ENCODE measurements around the gene CGB7. TPM values are rescaled to one million over a fixed set of nuclear protein-coding genes. Genes with fewer than 3 reads are reported as not detected.

The CGB7 gene
- total RNA-seq, 4 donors from 2014 or later, result 0.20 TPM; not detected in 3

GRCh38 chr19:49085868-49086232 is 28.3 kb upstream of the CGB7 start:
- in situ Hi-C loops (cut with MboI; ENCODE audit: low pct_ligation_motif_present in 1 of 4, low pct_unique_long_range_greater_than_20kb in 1 of 4, low sequenced_read_pairs in 3 of 4) (loop anchor here in 2 of 4 donors (10.0 to 25.0 kb wide), 2 partner anchors 119 to 126 kb away; no protein-coding TSS in a partner anchor), intact Hi-C loops (cut with DNase I; ENCODE audit: low total_unique reads) (no loop called here)
- 0 to 1% methylated on average over 2 to 14 of the region's 14 CpGs for WGBS, 2 donors (ENCODE audit: low coverage in 1 of 2)
- peak overlapping the region; percentile 90 to 96 (median 94) for H3K27ac ChIP-seq
- H3K36me3 ChIP-seq, result peaks cover 0 to 12% (median 5%) of the 10 kb centered on the region in 4 donors
- peaks cover 13 to 28% (median 22%) of the 10 kb centered on the region in 4 donors for H3K4me1 ChIP-seq
- no peaks in the 10 kb centered on the region for H3K9me3 ChIP-seq
- TF ChIP-seq POLR2AphosphoS5 (IDR thresholded peaks at IDR 0.05), result no peak
- H3K27me3 ChIP-seq, result no peaks in the 10 kb centered on the region
- H3K4me3 ChIP-seq, result peak overlapping the region; percentile 81 to 100 (median 90)
- DNase-seq, result no peak

DNA sequence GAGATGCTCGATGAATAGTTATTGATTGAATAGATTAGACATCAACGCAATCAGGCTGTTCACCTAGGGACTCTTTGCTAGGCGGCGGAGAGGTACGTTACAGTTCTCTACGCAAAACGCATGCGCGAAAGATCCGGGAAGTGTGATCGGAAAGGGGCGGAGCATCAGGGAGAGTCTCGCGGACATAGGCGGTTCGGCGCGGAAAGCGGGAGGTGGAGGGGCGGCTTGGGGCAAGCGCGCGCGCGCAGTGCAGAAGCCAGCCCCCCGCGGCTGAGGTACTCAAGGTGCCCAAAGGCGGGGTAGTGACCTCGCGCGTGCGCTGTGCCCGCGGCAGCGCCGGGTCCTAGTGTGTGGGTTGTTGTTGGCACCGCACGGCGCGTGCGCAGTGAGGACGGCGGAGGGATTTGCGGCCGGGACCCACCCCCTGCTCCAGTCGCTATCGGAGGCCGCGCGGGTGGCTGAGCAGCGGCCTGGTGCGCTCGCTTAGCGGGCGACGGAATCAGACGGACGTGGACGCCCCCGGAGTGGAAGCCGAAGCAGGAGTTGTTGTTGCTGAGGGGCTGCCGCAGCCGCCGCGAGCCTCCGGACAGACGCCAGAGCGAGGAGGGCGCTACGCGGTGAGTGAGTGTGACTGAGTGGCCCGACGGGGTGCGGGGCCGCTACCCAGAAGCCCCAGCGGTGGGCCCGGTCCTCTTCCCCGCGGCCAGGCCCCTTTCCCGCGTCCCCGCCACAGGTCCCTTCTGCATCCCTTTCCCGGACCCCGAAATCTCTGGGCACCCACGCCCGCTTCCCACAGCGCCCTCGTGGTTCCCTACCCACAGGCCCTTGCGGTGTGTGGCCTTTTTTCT is 27.7 kb upstream of the CGB7 start, which contains the start of gene SNRNP70:
Gene SNRNP70 (plus strand): TSS at position 432 of the 848 bp plus-strand sequence. CDS start 964 bp downstream, outside the sequence.
- intact Hi-C loops (cut with DNase I; ENCODE audit: low total_unique reads) (no loop called here), in situ Hi-C loops (cut with MboI; ENCODE audit: low pct_ligation_motif_present in 1 of 4, low pct_unique_long_range_greater_than_20kb in 1 of 4, low sequenced_read_pairs in 3 of 4) (loop anchor here in 2 of 4 donors (10.0 to 25.0 kb wide), 2 partner anchors 120 to 127 kb away; no protein-coding TSS in a partner anchor)
- Histone ChIP-seq H3K9me3 (no peaks in the 10 kb centered on the region), H3K36me3 (peaks cover 0 to 6% (median 3%) of the 10 kb centered on the region in 4 donors), H3K27ac (peak within 1 kb of the TSS; percentile 90 to 96 (median 94)), H3K4me1 (peaks cover 13 to 28% (median 22%) of the 10 kb centered on the region in 4 donors), H3K27me3 (no peaks in the 10 kb centered on the region), H3K4me3 (peak within 1 kb of the TSS; percentile 81 to 100 (median 90))
- peak; percentile 99 for DNase-seq
- 1% methylated on average over 83 of the region's 89 CpGs; no CpG with 5 or more reads in 1 of the 2 donors for WGBS, 2 donors (ENCODE audit: low coverage in 1 of 2)
- TF ChIP-seq, protein P1, sequence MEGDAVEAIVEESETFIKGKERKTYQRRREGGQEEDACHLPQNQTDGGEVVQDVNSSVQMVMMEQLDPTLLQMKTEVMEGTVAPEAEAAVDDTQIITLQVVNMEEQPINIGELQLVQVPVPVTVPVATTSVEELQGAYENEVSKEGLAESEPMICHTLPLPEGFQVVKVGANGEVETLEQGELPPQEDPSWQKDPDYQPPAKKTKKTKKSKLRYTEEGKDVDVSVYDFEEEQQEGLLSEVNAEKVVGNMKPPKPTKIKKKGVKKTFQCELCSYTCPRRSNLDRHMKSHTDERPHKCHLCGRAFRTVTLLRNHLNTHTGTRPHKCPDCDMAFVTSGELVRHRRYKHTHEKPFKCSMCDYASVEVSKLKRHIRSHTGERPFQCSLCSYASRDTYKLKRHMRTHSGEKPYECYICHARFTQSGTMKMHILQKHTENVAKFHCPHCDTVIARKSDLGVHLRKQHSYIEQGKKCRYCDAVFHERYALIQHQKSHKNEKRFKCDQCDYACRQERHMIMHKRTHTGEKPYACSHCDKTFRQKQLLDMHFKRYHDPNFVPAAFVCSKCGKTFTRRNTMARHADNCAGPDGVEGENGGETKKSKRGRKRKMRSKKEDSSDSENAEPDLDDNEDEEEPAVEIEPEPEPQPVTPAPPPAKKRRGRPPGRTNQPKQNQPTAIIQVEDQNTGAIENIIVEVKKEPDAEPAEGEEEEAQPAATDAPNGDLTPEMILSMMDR (IDR thresholded peaks at IDR 0.05), result peak in 1 of 5 experiments; percentile 18
- TF ChIP-seq EP300 (IDR thresholded peaks at IDR 0.05; ENCODE audit: low read depth), result no peak
- peak; percentile 87 for TF ChIP-seq POLR2A (IDR thresholded peaks at IDR 0.05)
- TF ChIP-seq POLR2AphosphoS5 (IDR thresholded peaks at IDR 0.05), result peak; percentile 86 to 96 (median 89)

DNA sequence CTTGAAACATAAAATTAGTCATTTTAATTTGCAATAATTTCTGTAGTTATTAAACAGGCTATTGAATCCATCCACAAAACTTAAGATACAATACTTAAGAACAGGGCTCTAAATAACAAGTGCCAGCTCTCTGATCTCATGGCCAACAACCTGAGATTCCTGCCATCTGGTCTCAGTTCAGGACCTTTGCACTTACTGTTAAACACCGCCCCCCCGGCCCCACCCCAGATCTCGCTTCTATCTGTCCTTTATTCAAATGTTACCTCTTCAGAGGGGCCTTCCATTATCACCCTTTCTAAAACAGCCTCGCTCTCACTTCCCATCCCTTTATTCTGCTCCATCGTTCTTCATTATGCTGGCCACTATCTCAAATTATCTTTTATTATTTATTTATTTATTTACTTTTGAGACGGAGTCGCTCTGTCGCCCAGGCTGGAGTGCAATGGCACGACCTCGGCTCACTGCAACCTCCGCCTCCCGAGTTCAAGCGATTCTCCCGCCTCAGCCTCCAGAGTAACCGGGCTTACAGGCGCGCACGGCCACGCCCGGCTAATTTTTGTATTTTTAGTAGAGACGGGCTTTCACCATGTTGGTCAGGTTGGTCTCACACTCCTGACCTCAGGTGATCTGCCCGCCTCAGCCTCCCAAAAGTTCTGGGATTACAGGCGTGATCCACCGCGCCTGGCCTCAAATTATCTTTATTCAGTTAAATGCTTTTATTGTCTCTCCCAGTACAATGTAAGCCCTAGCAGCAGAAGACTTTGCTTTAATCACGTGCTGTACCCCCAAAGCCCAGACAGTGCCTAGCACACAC is 26.9 kb upstream of the CGB7 start:
- H3K27ac ChIP-seq, result peak overlapping the region; percentile 90 to 96 (median 94)
- DNase-seq, result no peak
- WGBS, 2 donors (ENCODE audit: low coverage in 1 of 2), result 42 to 45% methylated on average over 20 to 26 of the region's 26 CpGs

GRCh38 chr19:49081273-49081672 is 23.7 kb upstream of the CGB7 start:
- no peak for TF ChIP-seq POLR2AphosphoS5 (IDR thresholded peaks at IDR 0.05)
- no peak for TF ChIP-seq EP300 (IDR thresholded peaks at IDR 0.05; ENCODE audit: low read depth)
- TF ChIP-seq POLR2A (IDR thresholded peaks at IDR 0.05), result no peak
- TF ChIP-seq, protein P1 (IDR thresholded peaks at IDR 0.05), result no peak
- Histone ChIP-seq H3K4me1 (peaks cover 1 to 13% (median 10%) of the 10 kb centered on the region in 4 donors), H3K27me3 (no peaks in the 10 kb centered on the region), H3K9me3 (no peaks in the 10 kb centered on the region), H3K36me3 (no peaks in the 10 kb centered on the region), H3K4me3 (no peak overlapping the region), H3K27ac (no peak overlapping the region)
- intact Hi-C loops (cut with DNase I; ENCODE audit: low total_unique reads), result no loop called here
- in situ Hi-C loops (cut with MboI; ENCODE audit: low pct_ligation_motif_present in 1 of 4, low pct_unique_long_range_greater_than_20kb in 1 of 4, low sequenced_read_pairs in 3 of 4), result loop anchor here in 2 of 4 donors (10.0 to 25.0 kb wide), 2 partner anchors 124 to 131 kb away; no protein-coding TSS in a partner anchor
- no peak for DNase-seq
- 79% methylated on average over 1 of the region's 1 CpG; no CpG with 5 or more reads in 1 of the 2 donors for whole genome bisulfite sequencing, 2 donors (ENCODE audit: low coverage in 1 of 2)

More for the DNA sequence above, 26.9 kb upstream of the CGB7 start:
- TF ChIP-seq EP300 (IDR thresholded peaks at IDR 0.05; ENCODE audit: low read depth), result no peak
- TF ChIP-seq POLR2AphosphoS5 (IDR thresholded peaks at IDR 0.05), result no peak
- TF ChIP-seq, protein P1 (IDR thresholded peaks at IDR 0.05), result no peak
- no peak for TF ChIP-seq POLR2A (IDR thresholded peaks at IDR 0.05)
- Histone ChIP-seq H3K4me3 (peak overlapping the region in 3 of 4 donors; percentile 81 to 100 (median 91)), H3K27me3 (no peaks in the 10 kb centered on the region), H3K4me1 (peaks cover 13 to 28% (median 22%) of the 10 kb centered on the region in 4 donors), H3K36me3 (no peaks in the 10 kb centered on the region), H3K9me3 (no peaks in the 10 kb centered on the region)
- intact Hi-C loops (cut with DNase I; ENCODE audit: low total_unique reads), result no loop called here
- in situ Hi-C loops (cut with MboI; ENCODE audit: low pct_ligation_motif_present in 1 of 4, low pct_unique_long_range_greater_than_20kb in 1 of 4, low sequenced_read_pairs in 3 of 4), result loop anchor here in 2 of 4 donors (10.0 to 25.0 kb wide), 2 partner anchors 120 to 128 kb away; no protein-coding TSS in a partner anchor

Measured in transverse colon (tissue), 4 donors.